Peyer's patch (tissue), 4 donors: ENCODE measurements around the gene RNF217. TPM values are rescaled to one million over a fixed set of nuclear protein-coding genes. Genes with fewer than 3 reads are reported as not detected.
"Not testable (repeated sequence)": the region's sequence is repeated elsewhere in the genome, so short reads cannot be mapped to it uniquely, and the experiment has no call there.

ENCODE experiments used
- DNase-seq, 3 donors: peaks; one replicate each; pipeline ENCODE4 v3.0.0-alpha.2; 2017 to 2019
- H3K27ac ChIP-seq, 4 donors: fragments of 200-600 bp; sonication (generic); one replicate each; pipeline ENCODE4 v1.5.1; 2016 to 2019
- H3K27me3 ChIP-seq, 2 donors: fragments of 200-600 bp; sonication (generic); one replicate each; pipeline ENCODE4 v1.5.1; 2019
- H3K36me3 ChIP-seq, 3 donors: fragments of 200-600 bp; sonication (generic); one replicate each; pipeline ENCODE4 v1.5.1; 2016 to 2019
- H3K4me1 ChIP-seq, 4 donors: fragments of 200-600 bp; sonication (generic); one replicate each; pipeline ENCODE4 v1.5.1; 2016 to 2019
- H3K4me3 ChIP-seq, 4 donors: fragments of 200-600 bp; sonication (generic); 1 replicate in 3 of 4; 2 replicates in 1 of 4; pipeline ENCODE4 v1.5.1; 2016 to 2019; ENCODE audit warnings: mild to moderate bottlenecking in 1 of 4
- H3K9me3 ChIP-seq, 4 donors: fragments of 200-600 bp; sonication (generic); one replicate each; pipeline ENCODE4 v1.5.1; 2016 to 2019; ENCODE audit warnings: mild to moderate bottlenecking in 1 of 4
- CTCF ChIP-seq, 6 experiments: fragments of 450-650 bp in 4 of 6; fragments of 200-600 bp in 2 of 6; sonication (generic) in 1 of 6; IDR thresholded peaks; one replicate each; pipeline ENCODE4 v1.5.1; 2017 to 2019; ENCODE audit warnings: antibody characterized with exemption in 6 of 6, mild to moderate bottlenecking in 3 of 6, moderate library complexity in 1 of 6
- POLR2A ChIP-seq, 2 donors: fragments of 450-650 bp; IDR thresholded peaks; one replicate each; pipeline ENCODE4 v1.5.1; 2017; ENCODE audit warnings: antibody characterized with exemption in 2 of 2, mild to moderate bottlenecking in 2 of 2, moderate library complexity in 2 of 2
- total RNA-seq, 4 donors: library from RNA; depleted of rRNA; stranded (reverse); fragments of >200 nt; gene quantifications; one replicate each; pipeline ENCODE4 v1.1.0, GENCODE V29; 2016

The RNF217 gene
- 10 to 100 TPM in 3 of 4 donors, 1 to 10 TPM in 1; 7.4 to 60.1 (median 23.5) TPM for total RNA-seq

- H3K27ac ChIP-seq, result peak within 1 kb of the TSS; percentile 73 to 94 (median 87)
- DNase-seq, result peak in 2 of 3 donors; percentile 66 to 68
- TF ChIP-seq CTCF (IDR thresholded peaks at IDR 0.05), result peak in 2 of 6 experiments; percentile 14 to 20
- peak in 1 of 2 donors; percentile 27 for TF ChIP-seq POLR2A (IDR thresholded peaks at IDR 0.05)
Measured at GRCh38 chr6:124961777-124962638, at the start of gene RNF217. Gene RNF217 (plus strand): TSS chr6:124962437. CDS start chr6:124962545, 108 bp downstream.

GRCh38 chr6:124913056-124913455, 49.2 kb upstream of the RNF217 start:
- no peak for DNase-seq
- no peaks in the 10 kb centered on the region for H3K27me3 ChIP-seq
- no peak overlapping the region for H3K27ac ChIP-seq
- no peaks in the 10 kb centered on the region for H3K4me1 ChIP-seq
- H3K36me3 ChIP-seq, result no peaks in the 10 kb centered on the region
- H3K9me3 ChIP-seq, result no peaks in the 10 kb centered on the region
- H3K4me3 ChIP-seq, result no peak overlapping the region
- TF ChIP-seq POLR2A (IDR thresholded peaks at IDR 0.05), result no peak
- no peak for TF ChIP-seq CTCF (IDR thresholded peaks at IDR 0.05)

More at GRCh38 chr6:124961777-124962638, at the start of gene RNF217:
- no peaks in the 10 kb centered on the region for H3K27me3 ChIP-seq
- H3K4me3 ChIP-seq, result peak within 1 kb of the TSS; percentile 44 to 85 (median 68)
- peaks cover 0 to 19% (median 0%) of the 10 kb centered on the region in 4 donors for H3K4me1 ChIP-seq
- no peaks in the 10 kb centered on the region for H3K36me3 ChIP-seq
- no peaks in the 10 kb centered on the region for H3K9me3 ChIP-seq

- Histone ChIP-seq H3K27me3 (no peaks in the 10 kb centered on the region), H3K9me3 (no peaks in the 10 kb centered on the region), H3K4me3 (no peak overlapping the region), H3K27ac (no peak overlapping the region), H3K4me1 (no peaks in the 10 kb centered on the region), H3K36me3 (no peaks in the 10 kb centered on the region)
- no peak for DNase-seq
- TF ChIP-seq POLR2A (IDR thresholded peaks at IDR 0.05) (no peak), CTCF (IDR thresholded peaks at IDR 0.05) (no peak)
Measured at GRCh38 chr6:124917769-124918168, 44.5 kb upstream of the RNF217 start.

- not testable (repeated sequence) for DNase-seq, H3K27me3 ChIP-seq, H3K36me3 ChIP-seq, H3K9me3 ChIP-seq, H3K4me3 ChIP-seq, H3K27ac ChIP-seq, H3K4me1 ChIP-seq
Measured at GRCh38 chr6:124919703-124920102, 42.5 kb upstream of the RNF217 start.

GRCh38 chr6:124924333-124924759, 37.9 kb upstream of the RNF217 start:
- H3K36me3 ChIP-seq, result no peaks in the 10 kb centered on the region
- H3K27ac ChIP-seq, result no peak overlapping the region
- no peaks in the 10 kb centered on the region for H3K4me1 ChIP-seq
- no peak overlapping the region for H3K4me3 ChIP-seq
- no peaks in the 10 kb centered on the region for H3K9me3 ChIP-seq
- H3K27me3 ChIP-seq, result no peaks in the 10 kb centered on the region
- no peak for DNase-seq
- TF ChIP-seq POLR2A (IDR thresholded peaks at IDR 0.05), result no peak
- no peak for TF ChIP-seq CTCF (IDR thresholded peaks at IDR 0.05)

GRCh38 chr6:124926435-124926834, 35.8 kb upstream of the RNF217 start:
- DNase-seq, result no peak
- Histone ChIP-seq H3K9me3 (no peaks in the 10 kb centered on the region), H3K36me3 (no peaks in the 10 kb centered on the region), H3K27me3 (no peaks in the 10 kb centered on the region), H3K4me1 (no peaks in the 10 kb centered on the region), H3K27ac (no peak overlapping the region), H3K4me3 (no peak overlapping the region)
- TF ChIP-seq CTCF (IDR thresholded peaks at IDR 0.05) (no peak), POLR2A (IDR thresholded peaks at IDR 0.05) (no peak)
